Kidney epithelial cell (primary cell): Measurements from ENCODE around the gene KLHL29. TPM values are rescaled to one million over a fixed set of nuclear protein-coding genes. Genes with fewer than 3 reads are reported as not detected.

Experiments
- DNase-seq: peaks from one replicate; pipeline ENCODE4 v3.0.0-alpha.2; 2010; ENCODE audit warnings: low read depth
- H3K27me3 ChIP-seq: 2 replicates; pipeline ENCODE4 v1.6.0; 2011; ENCODE audit warnings: low read length; ENCODE audit not compliant: control insufficient read depth, insufficient read depth
- H3K36me3 ChIP-seq: 2 replicates; pipeline ENCODE4 v1.5.1; 2011; ENCODE audit warnings: low read length; ENCODE audit not compliant: control insufficient read depth, insufficient read depth
- H3K4me3 ChIP-seq: 2 replicates; pipeline ENCODE4 v1.5.1; 2011; ENCODE audit warnings: low read depth, mild to moderate bottlenecking, control low read depth, low read length
- CTCF ChIP-seq: IDR thresholded peaks from 2 replicates; pipeline ENCODE4 v1.5.1; 2011; ENCODE audit warnings: mild to moderate bottlenecking, moderate library complexity, low read length, control low read depth, inconsistent platforms; ENCODE audit not compliant: insufficient read depth, poor library complexity, severe bottlenecking
- total RNA-seq: library from RNA; depleted of rRNA; stranded (reverse); fragments of >200 nt; gene quantifications from 2 replicates; pipeline ENCODE4 v1.2.3, GENCODE V29; 2015

KLHL29 gene
- total RNA-seq, 1 donor from 2014 or later: 12.4 TPM

GRCh38 chr2:23605236-23605635 is 220.3 kb downstream of the KLHL29 start:
- H3K36me3 ChIP-seq: no peaks in the 10 kb centered on the region
- TF ChIP-seq CTCF: no peak
- H3K4me3 ChIP-seq: no peak overlapping the region
- no peaks in the 10 kb centered on the region for H3K27me3 ChIP-seq
- no peak for DNase-seq

DNA sequence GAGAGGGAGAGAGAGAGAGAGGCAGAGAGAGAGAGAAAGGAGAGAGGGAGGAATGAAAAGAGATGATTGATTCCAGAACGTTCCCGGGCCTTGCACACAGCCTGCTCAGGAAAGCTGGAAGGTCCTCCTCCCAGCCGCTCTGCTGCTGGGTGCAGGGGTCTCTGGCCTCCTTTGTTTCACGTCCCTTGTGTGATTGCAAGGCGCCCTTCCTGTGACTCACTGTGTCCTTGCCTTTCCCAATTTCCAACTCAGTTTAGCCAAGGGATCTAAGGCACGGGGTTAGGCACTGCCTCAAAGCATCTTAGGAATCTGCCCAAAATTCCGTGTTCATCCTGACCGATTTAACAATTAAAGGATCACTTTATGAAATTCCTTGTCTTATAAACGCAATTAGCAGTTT is 221.2 kb downstream of the KLHL29 start:
- H3K27me3 ChIP-seq: no peaks in the 10 kb centered on the region
- no peak overlapping the region for H3K4me3 ChIP-seq
- no peaks in the 10 kb centered on the region for H3K36me3 ChIP-seq
- TF ChIP-seq CTCF: no peak
- DNase-seq: no peak

- H3K4me3 ChIP-seq: no peak overlapping the region
- TF ChIP-seq CTCF: no peak
- DNase-seq: peak; percentile 50
- H3K27me3 ChIP-seq: no peaks in the 10 kb centered on the region
- no peaks in the 10 kb centered on the region for H3K36me3 ChIP-seq
Observed at GRCh38 chr2:23606968-23607367, 222.0 kb downstream of the KLHL29 start.

GRCh38 chr2:23607925-23608324 is 222.9 kb downstream of the KLHL29 start:
- no peak for DNase-seq
- H3K36me3 ChIP-seq: no peaks in the 10 kb centered on the region
- H3K4me3 ChIP-seq: no peak overlapping the region
- no peak for TF ChIP-seq CTCF
- no peaks in the 10 kb centered on the region for H3K27me3 ChIP-seq

GRCh38 chr2:23609254-23609653 is 224.3 kb downstream of the KLHL29 start:
- DNase-seq: no peak
- TF ChIP-seq CTCF: no peak
- Histone ChIP-seq H3K36me3 (no peaks in the 10 kb centered on the region), H3K27me3 (no peaks in the 10 kb centered on the region), H3K4me3 (no peak overlapping the region)

- Histone ChIP-seq H3K36me3 (no peaks in the 10 kb centered on the region), H3K4me3 (no peak overlapping the region), H3K27me3 (no peaks in the 10 kb centered on the region)
- no peak for DNase-seq
- TF ChIP-seq CTCF: no peak
Observed at GRCh38 chr2:23611839-23612238, 226.9 kb downstream of the KLHL29 start.
